Brain microvascular endothelial cell (primary cell): ENCODE measurements around the gene C12orf60.

Source experiments
- DNase-seq: peaks from one replicate; pipeline ENCODE4 v3.0.0-alpha.2; 2020
- H3K27ac ChIP-seq: fragments of 250-450 bp; sonication (Bioruptor Pico); 2 replicates; pipeline ENCODE4 v1.5.1; 2020; ENCODE audit warnings: mild to moderate bottlenecking, moderate library complexity
- H3K27me3 ChIP-seq: fragments of 250-450 bp; sonication (Bioruptor Pico); replicated peaks from 2 replicates; pipeline ENCODE4 v1.5.1; 2020; ENCODE audit warnings: mild to moderate bottlenecking
- H3K36me3 ChIP-seq: fragments of 250-450 bp; sonication (Bioruptor Pico); replicated peaks from 2 replicates; pipeline ENCODE4 v1.5.1; 2020; ENCODE audit warnings: mild to moderate bottlenecking
- H3K4me3 ChIP-seq: 2 replicates; pipeline ENCODE4 v1.5.1; 2011; ENCODE audit warnings: low read depth, mild to moderate bottlenecking, control low read depth, low read length, moderate library complexity
- CTCF ChIP-seq: IDR thresholded peaks from 2 replicates; pipeline ENCODE4 v1.5.1; 2011; ENCODE audit warnings: low read depth, mild to moderate bottlenecking, moderate library complexity, low read length, control low read depth, inconsistent platforms; ENCODE audit errors: missing control alignments
- in situ Hi-C: cut with HindIII; loops from 2 replicates; pipeline ENCODE4 v1.10.0; 2017; ENCODE audit warnings: low sequenced_read_pairs, low pct_ligation_motif_present

The C12orf60 gene

GRCh38 chr12:14781563-14781962 lies 21.9 kb upstream of the C12orf60 start:
- Histone ChIP-seq H3K27ac (no peak overlapping the region), H3K36me3 (peaks cover 8% of the 10 kb centered on the region), H3K27me3 (no peaks in the 10 kb centered on the region), H3K4me3 (no peak overlapping the region)
- in situ Hi-C loops, result no loop called here
- no peak for DNase-seq
- TF ChIP-seq CTCF, result no peak

- no peak for TF ChIP-seq CTCF
- H3K4me3 ChIP-seq, result no peak overlapping the region
- in situ Hi-C loops, result no loop called here
- no peak for DNase-seq
- H3K36me3 ChIP-seq, result peaks cover 19% of the 10 kb centered on the region
- H3K27ac ChIP-seq, result no peak overlapping the region
- no peaks in the 10 kb centered on the region for H3K27me3 ChIP-seq
Observed at GRCh38 chr12:14782756-14783155, 20.7 kb upstream of the C12orf60 start.

- in situ Hi-C loops, result no loop called here
- no peak overlapping the region for H3K4me3 ChIP-seq
- peaks cover 32% of the 10 kb centered on the region for H3K36me3 ChIP-seq
- no peaks in the 10 kb centered on the region for H3K27me3 ChIP-seq
- no peak overlapping the region for H3K27ac ChIP-seq
- no peak for DNase-seq
- no peak for TF ChIP-seq CTCF
Observed at GRCh38 chr12:14784471-14784870, 19.0 kb upstream of the C12orf60 start.

DNA sequence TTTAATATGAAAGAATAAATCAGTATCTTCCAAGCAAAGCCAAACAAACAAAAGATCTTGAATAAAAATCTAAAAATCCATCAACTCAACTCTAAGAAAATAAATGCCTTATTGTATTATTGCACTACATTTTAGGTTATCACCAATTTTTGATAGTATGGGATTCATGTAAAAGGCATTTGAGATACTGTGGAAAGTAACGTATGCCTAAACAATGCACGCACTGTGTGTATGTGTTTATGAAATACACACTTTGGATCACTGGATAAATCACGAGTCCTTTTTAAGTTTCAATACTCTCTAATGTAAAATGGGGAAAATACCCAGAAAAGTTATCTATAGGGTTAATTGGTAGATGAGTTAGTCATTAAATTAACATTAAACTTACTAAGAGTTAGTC lies 17.9 kb upstream of the C12orf60 start:
- Histone ChIP-seq H3K36me3 (peaks cover 43% of the 10 kb centered on the region), H3K4me3 (no peak overlapping the region), H3K27ac (no peak overlapping the region), H3K27me3 (no peaks in the 10 kb centered on the region)
- DNase-seq, result no peak
- no peak for TF ChIP-seq CTCF
- in situ Hi-C loops, result no loop called here

- Histone ChIP-seq H3K36me3 (peaks cover 44% of the 10 kb centered on the region), H3K4me3 (no peak overlapping the region), H3K27ac (no peak overlapping the region), H3K27me3 (no peaks in the 10 kb centered on the region)
- in situ Hi-C loops, result no loop called here
- no peak for TF ChIP-seq CTCF
- no peak for DNase-seq
Observed at GRCh38 chr12:14795028-14795448, 8.4 kb upstream of the C12orf60 start.

DNA sequence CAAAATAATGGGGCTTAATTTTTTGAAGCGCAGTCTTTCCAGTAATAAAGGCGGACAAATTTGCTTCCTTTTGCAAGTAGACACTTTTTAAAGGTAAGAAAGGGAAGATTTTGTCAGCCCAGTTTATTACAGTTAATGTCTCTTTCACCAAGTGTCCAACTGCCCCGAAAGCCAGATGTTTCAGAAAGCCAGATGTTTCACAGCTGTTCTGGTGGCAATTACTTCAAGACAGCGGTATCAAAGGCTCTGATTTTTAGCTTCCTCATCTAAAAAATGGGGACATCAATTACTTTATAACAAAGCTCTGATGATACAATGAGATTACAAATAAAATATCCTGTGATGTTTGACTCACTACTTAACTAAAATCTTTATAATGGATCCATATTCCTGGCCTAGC lies 1.2 kb upstream of the C12orf60 start:
- Histone ChIP-seq H3K27ac (peak overlapping the region; percentile 100), H3K4me3 (peak overlapping the region; percentile 93), H3K36me3 (peaks cover 16% of the 10 kb centered on the region), H3K27me3 (no peaks in the 10 kb centered on the region)
- in situ Hi-C loops, result no loop called here
- no peak for TF ChIP-seq CTCF
- no peak for DNase-seq
